NCI-H345 (cell line): ENCODE data around the gene PIP5K1C.

Source experiments
- DNase-seq: peaks from one replicate; lab custom pipeline; 2025; lab: John Stamatoyannopoulos, UW

The PIP5K1C gene

DNA sequence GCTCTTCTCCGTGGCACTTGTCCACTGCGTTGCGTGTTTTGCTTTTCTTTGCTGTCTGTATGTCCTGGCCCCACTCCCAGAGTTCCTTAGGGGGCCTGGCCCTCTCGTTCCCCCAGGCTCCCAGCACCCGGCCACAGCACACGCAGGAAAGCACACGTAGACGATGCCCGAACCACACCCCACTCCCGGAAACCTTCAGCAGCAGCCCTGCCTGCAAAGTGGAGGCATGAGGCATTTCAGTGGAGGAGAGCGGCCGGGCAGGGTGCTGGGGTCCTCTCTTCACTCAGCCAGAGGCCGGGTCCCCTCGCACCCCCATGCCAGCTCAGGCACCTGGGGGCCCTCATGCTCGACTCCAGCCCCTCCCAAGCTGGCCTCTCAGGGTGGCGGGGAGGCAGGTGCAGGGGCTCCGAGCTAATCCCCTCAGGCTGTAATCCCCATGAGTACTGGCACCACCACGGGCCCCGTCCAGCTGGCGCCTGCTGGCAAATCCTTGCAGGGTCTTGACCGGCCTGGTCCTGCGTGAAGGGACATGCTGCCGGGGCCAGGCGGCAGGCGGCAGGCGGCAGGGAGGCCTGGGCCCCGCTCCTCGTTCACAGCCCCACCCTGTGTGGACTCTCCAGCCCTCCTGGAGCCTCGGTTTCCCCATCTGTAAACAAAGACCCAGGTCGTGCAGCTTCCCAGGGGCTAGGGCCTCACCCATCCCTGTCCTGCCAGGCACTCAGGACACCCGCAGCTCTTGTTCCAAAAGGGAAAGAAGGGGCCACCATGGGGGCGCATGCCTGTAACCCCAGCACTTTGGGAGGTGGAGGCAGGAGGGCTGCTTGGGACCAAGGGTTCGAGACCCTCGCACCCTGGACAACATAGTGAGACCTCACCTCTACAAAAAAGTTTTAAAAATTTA, 7.0 kb downstream of the PIP5K1C start:
- no peak for DNase-seq

DNA sequence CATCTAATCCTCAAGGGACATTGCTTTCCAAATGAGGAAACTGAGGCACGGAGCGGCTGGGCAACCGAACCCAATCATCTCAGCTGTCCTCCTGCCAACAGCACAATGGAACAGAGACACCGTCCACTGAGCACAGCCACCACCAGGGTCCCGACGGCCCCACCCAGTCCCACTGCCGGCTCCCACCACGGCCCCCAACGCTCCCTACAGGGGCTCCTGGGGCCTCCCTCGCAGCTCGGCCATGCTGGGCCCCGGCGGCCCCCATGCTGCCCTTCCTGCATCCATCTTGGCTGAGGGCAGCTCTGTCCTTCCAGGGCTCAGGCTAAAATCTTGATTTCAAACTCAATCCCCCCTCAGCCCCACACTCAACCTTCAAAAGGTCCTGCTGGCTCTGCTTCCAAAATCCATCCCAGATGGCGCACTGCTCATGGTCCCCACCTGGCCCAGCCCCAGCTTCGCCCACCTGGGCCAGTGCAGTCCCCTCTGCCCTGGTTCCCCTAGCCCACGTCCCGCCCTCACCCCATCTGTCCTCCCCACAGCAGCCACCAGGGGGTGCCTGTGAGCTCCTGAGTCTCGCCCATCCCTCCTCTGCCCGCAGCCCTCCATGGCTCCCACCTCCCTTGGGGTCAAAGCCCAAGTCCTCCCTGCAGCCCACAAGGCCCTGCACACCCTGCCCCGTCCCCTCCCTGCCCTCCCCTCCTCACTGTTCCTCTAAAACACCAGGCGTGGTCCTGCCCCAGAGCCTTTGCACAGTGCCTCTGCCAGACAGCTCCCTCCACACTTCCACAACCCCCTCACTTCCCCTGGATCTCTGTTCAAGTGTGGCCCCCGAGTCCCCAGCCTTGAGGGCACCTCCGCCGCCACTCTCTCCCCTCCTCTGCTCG, 7.9 kb downstream of the PIP5K1C start:
- no peak for DNase-seq

DNA sequence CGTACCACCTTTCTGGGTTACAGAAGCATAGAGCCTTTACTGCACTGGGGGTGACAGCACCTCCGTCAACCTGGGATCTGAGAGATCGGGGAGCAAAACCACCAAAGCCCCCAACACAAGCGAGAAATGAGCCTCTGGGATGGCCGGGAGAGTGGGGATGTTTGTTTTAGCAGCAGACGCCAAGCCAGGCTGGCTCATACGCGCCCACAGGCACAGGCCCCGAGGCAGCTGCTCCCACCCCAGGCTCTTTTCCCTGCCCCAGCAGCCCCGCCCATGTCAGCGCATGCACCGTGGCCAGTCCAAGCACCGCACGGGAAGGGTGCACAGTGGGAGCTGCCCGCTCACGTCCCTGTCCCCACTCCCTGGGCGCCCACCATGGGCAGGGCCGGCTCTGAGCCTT, 8.5 kb downstream of the PIP5K1C start:
- no peak for DNase-seq

DNA sequence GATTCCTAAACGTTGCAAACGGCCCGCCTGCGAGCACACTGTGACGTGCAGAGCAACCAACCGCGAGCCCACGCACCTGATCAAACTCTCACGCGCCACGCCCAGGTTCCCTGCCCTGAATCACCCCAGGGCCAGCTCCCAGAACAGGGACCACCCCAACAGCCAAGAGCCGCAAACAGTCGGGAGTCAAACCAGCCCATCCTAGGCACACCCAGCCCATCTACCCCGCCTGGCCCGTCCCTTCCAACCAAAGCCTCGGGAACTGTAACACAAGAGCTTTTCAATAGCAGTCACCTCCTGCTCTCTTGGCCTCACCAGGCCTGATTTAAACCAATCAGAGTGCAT, 8.9 kb downstream of the PIP5K1C start:
- DNase-seq = no peak

DNA sequence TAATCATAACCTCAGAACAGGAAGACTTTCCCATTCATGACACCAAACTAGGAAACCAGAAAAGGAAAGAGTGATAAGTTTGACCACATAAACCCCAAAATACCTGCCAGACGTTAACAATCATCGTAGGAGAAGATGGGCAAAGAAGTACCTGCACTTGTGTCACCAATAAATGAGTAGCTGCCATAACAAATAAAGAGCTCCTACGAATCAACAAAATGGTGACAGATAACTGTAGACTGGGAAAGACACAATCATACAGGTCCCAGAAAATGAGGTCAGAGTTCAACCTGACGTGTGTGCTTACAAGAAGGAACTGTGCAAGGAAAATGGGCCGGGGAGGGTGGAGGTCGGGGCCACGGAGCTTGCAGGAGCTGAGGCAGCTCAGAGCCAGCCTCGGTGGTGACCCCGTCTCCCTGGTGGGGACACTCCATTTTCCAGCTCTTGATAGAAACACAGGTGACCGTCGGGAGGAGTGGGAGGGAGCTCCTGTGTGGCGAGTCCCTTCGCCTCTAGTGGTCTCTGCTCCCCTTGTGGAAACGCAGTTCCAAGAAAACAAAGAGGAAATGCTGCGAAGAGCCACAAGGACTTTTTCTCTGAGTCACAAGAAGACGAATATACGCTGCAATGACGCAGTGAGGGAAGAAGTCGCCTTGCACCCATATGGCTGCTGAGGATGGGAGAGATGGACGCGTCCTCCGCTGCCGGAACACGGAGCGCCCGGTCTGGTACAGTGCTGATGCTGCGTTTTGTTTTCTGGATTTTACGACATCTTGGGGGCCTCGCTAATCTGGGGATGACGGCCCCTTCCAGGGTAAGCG, 9.5 kb downstream of the PIP5K1C start:
- DNase-seq = no peak

DNA sequence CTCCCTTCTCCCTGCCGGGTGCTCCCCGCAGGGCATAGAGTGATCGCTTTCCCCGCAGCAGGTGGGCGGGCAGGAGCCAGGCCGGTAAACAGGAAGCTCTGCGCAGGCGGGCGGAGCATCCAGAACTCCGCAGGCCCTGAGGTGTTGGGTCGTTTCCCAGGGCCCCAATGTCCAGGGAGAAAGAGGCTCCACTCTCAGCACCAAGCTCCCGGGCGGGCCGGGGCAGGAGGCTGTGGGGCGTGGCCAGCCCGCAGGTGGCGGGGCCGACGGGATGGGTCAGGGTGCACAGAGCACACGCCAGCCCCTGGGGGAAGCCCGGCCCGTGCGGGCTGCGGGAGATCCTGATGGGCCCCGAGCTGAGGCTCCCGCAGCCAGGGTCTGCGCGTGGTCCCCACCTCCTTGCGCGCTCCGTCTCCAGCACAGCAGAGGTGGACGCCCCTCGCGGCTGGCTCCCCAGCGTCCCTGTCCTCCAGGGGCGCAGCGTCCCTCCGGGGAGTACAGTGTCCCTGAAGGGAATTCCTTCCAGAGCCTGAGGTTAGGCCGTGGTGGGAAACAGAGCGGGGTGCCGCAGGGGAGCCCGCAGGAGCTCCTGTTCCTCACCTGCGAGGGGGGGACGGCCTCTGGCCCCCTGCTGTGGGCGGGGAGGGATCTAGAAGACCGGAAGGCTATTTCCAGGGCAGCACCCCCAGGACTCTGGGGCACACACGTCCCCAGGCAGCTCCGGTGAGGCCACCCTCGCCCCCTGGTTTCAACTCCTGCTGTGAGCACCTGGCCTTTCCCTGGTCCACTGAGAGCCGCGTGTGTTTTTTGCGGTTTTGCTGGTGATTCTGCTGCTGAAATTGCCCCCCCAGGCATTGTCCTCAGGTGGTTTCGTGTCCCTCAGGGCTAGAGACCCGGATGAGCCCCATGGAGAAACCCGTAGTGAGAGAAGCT, 12.2 kb downstream of the PIP5K1C start:
- DNase-seq = peak; percentile 67

DNA sequence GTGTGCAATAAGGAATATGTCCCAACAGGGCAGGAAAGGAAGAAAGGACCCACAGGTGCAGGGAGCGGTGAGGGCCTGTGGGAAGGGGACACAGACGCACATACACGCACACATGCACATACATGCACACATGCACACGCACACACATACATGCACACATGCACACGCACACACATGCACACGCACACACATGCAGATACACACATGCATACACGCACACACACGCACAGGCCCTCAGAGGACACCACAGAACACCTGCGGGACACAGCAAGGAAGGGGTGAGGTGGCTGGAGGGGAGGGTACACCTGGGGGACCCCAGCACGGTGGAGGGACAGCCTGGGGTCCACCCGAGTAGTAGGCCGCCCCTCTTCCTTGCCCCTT, 12.9 kb downstream of the PIP5K1C start:
- DNase-seq = no peak

DNA sequence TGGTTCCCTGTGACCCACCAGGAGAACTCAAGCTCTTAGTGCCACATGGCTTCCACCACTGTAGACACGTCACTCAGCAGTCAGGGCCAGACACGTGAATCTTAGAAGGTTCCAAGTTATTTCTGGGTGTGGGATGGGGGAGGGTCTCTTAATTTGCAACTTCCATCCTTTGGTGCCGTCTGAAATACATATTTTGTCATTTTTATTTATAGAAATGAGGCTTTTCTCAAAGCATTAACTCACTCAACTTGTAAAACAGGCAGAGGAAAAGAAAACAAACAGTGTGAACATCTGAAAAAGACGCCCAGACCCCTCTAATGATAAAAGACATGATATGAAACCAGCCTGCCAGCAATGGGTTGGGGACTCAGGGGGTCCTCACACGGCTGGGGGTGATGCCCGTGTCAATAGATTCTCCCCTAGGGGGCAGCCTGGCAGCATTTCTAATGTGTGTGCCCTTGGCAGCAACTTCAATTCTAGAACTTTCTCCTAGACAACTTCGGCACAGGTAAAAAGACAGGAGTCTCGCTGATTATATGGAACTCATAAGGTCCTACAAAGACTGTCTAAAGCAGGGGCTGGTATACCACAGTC, 15.4 kb downstream of the PIP5K1C start:
- DNase-seq = no peak

DNA sequence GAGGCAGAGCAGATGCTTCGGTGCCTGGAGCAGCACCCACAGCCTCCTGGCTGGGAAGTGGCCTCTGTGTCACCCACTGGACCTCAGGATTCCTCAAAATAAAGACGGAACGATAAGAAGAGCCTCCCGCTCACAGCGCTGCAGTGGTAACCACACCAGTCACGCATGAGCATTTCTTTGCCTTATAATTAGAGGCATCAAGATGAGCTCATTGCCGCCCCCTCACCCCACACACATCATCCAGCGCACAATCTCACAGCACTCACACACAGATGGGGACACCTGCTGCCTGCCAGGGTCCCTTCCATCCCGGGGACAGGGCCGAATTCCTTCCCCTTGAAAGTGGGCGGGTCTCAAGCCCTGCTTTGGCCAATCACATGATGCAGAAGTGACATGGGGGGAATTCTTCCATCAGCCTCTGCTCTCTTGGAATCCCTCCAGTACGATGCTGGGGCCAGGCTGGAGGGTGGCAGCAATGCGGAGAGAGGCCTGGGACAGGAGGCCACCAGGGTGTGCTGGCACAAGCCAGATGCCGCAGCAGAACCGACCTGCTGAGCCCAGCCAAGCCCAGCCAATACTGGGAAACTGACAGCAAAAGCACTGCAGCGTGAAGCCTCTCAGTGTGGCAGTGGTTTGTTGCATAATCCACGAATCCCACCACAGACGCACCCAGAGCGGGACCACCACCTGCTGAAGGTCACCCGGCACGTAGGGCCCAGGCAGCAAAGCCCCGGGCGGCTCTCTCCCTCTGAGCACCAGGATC, 16.0 kb downstream of the PIP5K1C start:
- DNase-seq = no peak

DNA sequence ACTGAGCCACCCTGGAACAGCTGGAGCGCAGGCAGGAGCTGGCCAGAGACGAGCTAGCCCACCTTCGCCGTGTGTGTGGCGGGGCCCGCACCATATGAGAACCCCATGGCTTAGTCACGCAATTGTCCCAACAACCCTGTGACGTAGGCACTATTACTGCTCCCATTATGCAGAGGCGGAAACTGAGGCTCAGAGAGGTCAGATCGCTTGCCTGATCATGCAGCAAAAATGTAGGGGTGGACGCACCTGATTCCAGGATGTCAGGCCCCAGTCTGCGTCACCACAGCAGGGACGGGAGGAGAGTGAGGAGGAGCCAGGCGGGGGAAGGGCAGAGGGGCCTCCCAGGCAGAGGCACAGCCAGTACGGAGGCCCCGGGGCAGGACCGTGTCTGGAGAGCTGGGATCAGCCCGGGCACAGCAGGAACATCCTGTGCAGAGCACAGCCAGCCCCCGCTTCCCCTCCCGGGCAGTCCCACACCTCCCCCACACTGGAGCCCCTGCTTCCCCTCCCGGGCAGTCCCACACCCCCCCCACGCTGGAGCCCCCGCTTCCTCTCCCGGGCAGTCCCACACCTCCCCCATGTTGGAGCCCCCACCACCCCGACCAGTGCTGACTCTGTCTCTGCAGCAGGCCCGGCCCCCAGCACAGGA, 16.7 kb downstream of the PIP5K1C start:
- DNase-seq = no peak

DNA sequence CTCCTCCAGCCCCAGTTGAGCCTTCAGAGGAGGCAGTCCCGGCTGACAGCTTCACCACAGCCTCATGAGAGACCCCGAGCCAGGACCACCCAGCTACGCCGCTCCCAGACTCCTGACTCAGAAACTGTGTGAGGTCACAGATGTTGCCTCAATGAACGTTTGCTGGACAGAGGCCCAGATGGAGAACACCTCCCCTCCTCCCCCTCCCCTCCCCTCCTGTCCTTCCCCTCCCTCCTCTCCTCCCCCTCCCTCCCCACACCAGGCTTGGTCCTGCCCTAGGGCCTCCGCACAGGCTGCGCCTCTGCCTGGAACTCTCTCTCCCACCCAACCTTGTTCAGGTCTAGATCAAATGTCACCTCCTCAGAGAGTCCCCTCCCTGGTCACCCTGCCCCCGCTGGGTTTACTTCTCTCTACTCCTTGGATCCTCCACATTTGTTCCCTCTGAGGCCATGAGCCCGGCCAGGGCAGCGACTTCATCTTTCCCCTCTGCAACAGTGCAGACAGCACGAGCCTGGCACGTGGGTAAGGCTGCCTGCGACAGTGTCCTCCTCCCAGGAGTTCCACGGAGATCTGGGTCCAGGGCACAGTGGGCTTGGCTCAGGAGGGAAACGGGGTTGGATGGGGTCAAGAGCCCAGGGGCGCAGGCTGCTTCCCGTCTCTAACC, 17.4 kb downstream of the PIP5K1C start:
- no peak for DNase-seq

DNA sequence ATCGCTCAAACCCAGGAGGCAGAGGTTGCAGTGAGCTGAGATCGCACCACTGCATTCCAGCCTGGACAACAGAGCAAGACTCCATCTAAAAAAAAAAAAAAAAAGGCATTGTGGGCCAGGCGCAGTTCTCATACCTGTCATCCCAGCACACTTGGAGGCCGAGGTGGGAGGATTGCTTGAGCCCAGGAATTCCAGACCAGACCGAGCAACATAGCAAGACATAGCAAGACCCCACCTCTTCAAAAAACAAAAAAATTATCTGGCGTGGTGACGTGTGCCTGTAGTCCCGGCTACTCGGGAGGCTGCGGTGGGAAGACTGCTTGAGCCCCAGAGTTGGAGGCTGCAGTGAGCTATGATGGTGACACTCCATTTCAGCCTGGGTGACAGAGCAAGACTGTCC, 18.0 kb downstream of the PIP5K1C start:
- no peak for DNase-seq

DNA sequence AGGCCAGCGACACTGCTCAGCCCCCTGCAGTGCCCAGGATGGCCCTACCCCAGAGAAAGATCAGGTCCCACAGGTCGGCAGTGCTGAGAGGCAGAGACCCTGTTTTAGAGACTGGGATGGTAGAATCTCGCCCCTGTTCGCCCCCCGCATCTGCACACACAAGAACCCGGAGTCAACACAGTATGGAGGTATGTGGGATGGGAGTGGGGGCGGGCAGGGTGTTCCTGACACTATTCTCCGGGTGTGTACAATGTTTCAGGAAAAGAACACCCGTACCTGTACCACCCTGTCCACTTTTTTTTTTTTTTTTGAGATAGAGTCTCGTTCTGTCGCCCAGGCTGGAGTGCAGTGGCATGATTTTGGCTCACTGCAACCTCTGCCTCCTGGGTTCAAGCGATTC, 19.3 kb downstream of the PIP5K1C start:
- no peak for DNase-seq

DNA sequence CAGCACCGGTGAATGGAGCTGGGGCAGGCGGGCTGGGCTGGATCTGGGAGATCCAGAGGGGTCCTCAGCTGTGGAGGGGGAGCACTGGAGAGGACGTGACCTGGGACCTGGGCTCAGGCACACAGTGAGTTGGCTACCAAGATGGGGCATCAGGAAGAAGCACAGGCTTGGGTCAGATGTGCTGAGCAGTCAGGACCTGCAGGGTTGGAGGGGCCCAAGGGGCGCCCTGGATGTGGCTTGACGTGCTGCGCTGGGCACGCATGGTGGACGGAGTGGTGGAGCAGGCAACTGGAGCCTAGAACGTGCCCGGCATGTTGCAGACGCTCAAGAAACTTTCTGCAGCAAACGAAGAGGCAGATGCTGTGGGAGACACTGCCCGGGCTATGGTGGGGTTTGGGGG, 20.7 kb downstream of the PIP5K1C start:
- no peak for DNase-seq

DNA sequence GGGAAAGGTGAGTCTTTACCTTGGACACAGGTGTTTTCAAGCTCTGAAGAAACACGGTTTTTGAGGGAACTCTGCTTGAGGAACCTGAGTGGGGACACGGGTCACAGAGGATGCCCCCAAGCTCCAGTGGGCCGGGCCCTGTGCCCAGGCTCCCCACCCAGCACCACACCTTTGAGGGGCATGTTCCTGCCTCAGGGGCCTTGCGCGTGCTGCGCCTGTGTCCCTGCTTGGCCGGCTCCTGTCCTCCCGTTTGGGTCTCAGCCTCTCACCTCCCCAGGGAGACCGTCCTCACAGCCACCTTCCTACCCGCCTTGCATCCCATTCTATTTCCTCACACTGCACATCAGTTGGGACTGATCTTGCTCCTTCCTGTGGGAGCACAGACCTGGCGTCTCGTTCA, 21.1 kb downstream of the PIP5K1C start:
- no peak for DNase-seq

DNA sequence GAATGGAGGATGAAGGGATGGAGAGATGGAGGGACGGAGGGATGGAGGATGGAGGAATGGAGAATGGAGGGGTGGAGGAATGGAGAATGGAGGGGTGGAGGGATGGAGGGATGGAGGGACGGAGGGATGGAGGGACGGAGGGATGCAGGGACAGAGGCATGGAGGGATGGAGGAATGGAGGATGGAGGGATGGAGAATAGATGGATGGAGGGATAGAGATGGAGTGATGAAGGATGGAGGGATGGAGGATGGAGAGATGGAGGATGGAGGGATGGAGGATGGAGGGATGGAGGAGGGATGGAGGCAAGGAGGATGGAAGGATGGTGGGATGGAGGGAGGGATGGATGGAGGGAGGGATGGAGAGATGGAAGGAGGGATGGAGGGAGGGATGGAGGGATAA, 22.1 kb downstream of the PIP5K1C start:
- no peak for DNase-seq

DNA sequence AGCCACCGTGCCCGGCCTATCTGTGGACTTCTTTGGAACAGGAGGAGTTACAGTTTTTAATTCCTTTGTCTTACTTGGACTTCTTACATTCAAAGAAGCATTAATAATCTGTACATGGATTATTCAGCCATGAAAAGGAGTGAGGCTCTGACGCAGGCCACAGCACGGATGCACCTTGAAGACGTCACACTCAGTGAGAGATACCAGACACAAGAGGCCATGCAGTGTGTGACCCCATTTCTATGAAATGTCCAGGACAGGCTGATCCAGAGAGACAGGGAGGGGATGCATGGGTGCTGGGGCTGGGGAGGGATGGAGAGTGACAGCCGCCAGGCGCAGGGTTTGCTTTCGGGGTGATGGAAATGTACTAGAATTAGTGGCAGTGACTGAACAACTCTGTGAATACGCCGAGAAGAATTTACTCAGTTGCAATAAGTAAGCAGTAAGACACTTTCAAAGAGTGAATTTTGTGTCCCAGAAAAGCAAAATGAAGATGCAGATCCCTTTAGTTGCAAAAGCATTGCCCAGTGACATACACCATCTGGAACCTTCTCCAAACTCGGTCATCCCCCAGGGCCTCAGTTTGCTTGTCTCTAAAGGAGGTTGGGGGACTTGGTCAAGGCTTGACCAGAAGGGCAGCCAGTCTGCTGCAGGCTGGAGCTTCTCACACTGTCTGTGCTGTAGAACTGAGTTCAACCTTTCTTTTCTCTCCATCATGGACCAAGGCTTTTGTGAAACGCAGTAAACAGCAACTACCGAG, 25.3 kb downstream of the PIP5K1C start:
- DNase-seq = no peak
